HUES64 (cell line): Measurements from ENCODE around the gene KLHL35.
"Not testable (repeated sequence)": the region's sequence is repeated elsewhere in the genome, so short reads cannot be mapped to it uniquely, and the experiment has no call there.

Experiments used
- H3K27ac ChIP-seq: 2 replicates; pipeline ENCODE4 v1.7.0; 2013; ENCODE audit warnings: low read depth, low read length, inconsistent platforms
- H3K27me3 ChIP-seq: 2 replicates; pipeline ENCODE4 v1.6.1; 2013; ENCODE audit warnings: mild to moderate bottlenecking, low read length; ENCODE audit not compliant: insufficient read depth
- H3K36me3 ChIP-seq: 2 replicates; pipeline ENCODE4 v1.6.1; 2013; ENCODE audit warnings: mild to moderate bottlenecking, low read length; ENCODE audit not compliant: insufficient read depth
- H3K4me1 ChIP-seq: 2 replicates; pipeline ENCODE4 v1.6.1; 2013; ENCODE audit warnings: mild to moderate bottlenecking, low read length, moderate library complexity; ENCODE audit not compliant: insufficient read depth
- H3K4me3 ChIP-seq: 2 replicates; pipeline ENCODE4 v1.5.1; 2013; ENCODE audit warnings: mild to moderate bottlenecking, low read length, moderate library complexity
- H3K9ac ChIP-seq: 2 replicates; pipeline ENCODE4 v1.6.1; 2013; ENCODE audit warnings: mild to moderate bottlenecking, low read depth, low read length
- H3K9me3 ChIP-seq: 2 replicates; pipeline ENCODE4 v1.6.1; 2013; ENCODE audit warnings: low read depth, low read length; ENCODE audit not compliant: insufficient read depth
- WGBS: fragments of 150-250, 120-280 bp; methylation state at CpG from one replicate; pipeline ENCODE4 v1.1.7; 2013; ENCODE audit warnings: missing lambda C conversion rate; 5-methylcytosine and 5-hydroxymethylcytosine counted together

KLHL35 gene

GRCh38 chr11:75380245-75380644 lies 52.8 kb downstream of the KLHL35 start:
- Histone ChIP-seq H3K27me3 (no peaks in the 10 kb centered on the region), H3K4me1 (peaks cover 3% of the 10 kb centered on the region; the same call in 1 of the 2 replicates), H3K9me3 (no peaks in the 10 kb centered on the region), H3K27ac (no peak overlapping the region), H3K36me3 (no peaks in the 10 kb centered on the region), H3K4me3 (no peak overlapping the region), H3K9ac (no peak overlapping the region)
- WGBS: no CpG with 5 or more reads among the region's 2 CpGs

GRCh38 chr11:75378776-75379175 lies 54.2 kb downstream of the KLHL35 start:
- not testable (repeated sequence) for H3K36me3 ChIP-seq, H3K27me3 ChIP-seq, H3K27ac ChIP-seq, H3K9ac ChIP-seq, H3K9me3 ChIP-seq, H3K4me3 ChIP-seq, H3K4me1 ChIP-seq
- 93% methylated on average over 12 of the region's 17 CpGs for WGBS

GRCh38 chr11:75376175-75376574 lies 56.8 kb downstream of the KLHL35 start:
- no peak overlapping the region for H3K27ac ChIP-seq
- H3K9me3 ChIP-seq: no peaks in the 10 kb centered on the region
- WGBS: 77% methylated on average over 9 of the region's 9 CpGs
- no peak overlapping the region for H3K4me3 ChIP-seq
- no peaks in the 10 kb centered on the region for H3K4me1 ChIP-seq
- H3K27me3 ChIP-seq: no peaks in the 10 kb centered on the region
- H3K9ac ChIP-seq: no peak overlapping the region
- H3K36me3 ChIP-seq: no peaks in the 10 kb centered on the region

GRCh38 chr11:75375626-75376025 lies 57.4 kb downstream of the KLHL35 start:
- Histone ChIP-seq H3K4me3 (no peak overlapping the region), H3K9me3 (no peaks in the 10 kb centered on the region), H3K27me3 (no peaks in the 10 kb centered on the region), H3K4me1 (no peaks in the 10 kb centered on the region), H3K36me3 (no peaks in the 10 kb centered on the region), H3K27ac (no peak overlapping the region), H3K9ac (no peak overlapping the region)
- WGBS: 94% methylated on average over 8 of the region's 8 CpGs

GRCh38 chr11:75374646-75375045 lies 58.4 kb downstream of the KLHL35 start:
- no peak overlapping the region for H3K4me3 ChIP-seq
- H3K27me3 ChIP-seq: no peaks in the 10 kb centered on the region
- H3K9me3 ChIP-seq: no peaks in the 10 kb centered on the region
- no peaks in the 10 kb centered on the region for H3K36me3 ChIP-seq
- no peak overlapping the region for H3K27ac ChIP-seq
- WGBS: 91% methylated on average over 4 of the region's 4 CpGs
- no peak overlapping the region for H3K9ac ChIP-seq
- H3K4me1 ChIP-seq: no peaks in the 10 kb centered on the region

- WGBS: 91% methylated on average over 8 of the region's 8 CpGs
- H3K27ac ChIP-seq: no peak overlapping the region
- no peak overlapping the region for H3K4me3 ChIP-seq
- H3K4me1 ChIP-seq: no peaks in the 10 kb centered on the region
- H3K27me3 ChIP-seq: no peaks in the 10 kb centered on the region
- no peaks in the 10 kb centered on the region for H3K9me3 ChIP-seq
- no peak overlapping the region for H3K9ac ChIP-seq
- H3K36me3 ChIP-seq: no peaks in the 10 kb centered on the region
Measured at GRCh38 chr11:75373201-75373600, 59.8 kb downstream of the KLHL35 start.
